ENCODE data around the gene DPH3.

GRCh38 chr3:16270855-16271254 is 6.1 kb upstream of the DPH3 start:
- TF ChIP-seq CTCF (IDR thresholded peaks at IDR 0.05), result no peak
- no peak for TF ChIP-seq POLR2A (IDR thresholded peaks at IDR 0.05)
